Brain microvascular endothelial cell (primary cell): ENCODE measurements around the gene DLG5.

ENCODE experiments used
- DNase-seq: peaks from one replicate; pipeline ENCODE4 v3.0.0-alpha.2; 2020
- H3K27ac ChIP-seq: fragments of 250-450 bp; sonication (Bioruptor Pico); 2 replicates; pipeline ENCODE4 v1.5.1; 2020; ENCODE audit warnings: mild to moderate bottlenecking, moderate library complexity
- H3K27me3 ChIP-seq: fragments of 250-450 bp; sonication (Bioruptor Pico); replicated peaks from 2 replicates; pipeline ENCODE4 v1.5.1; 2020; ENCODE audit warnings: mild to moderate bottlenecking
- H3K36me3 ChIP-seq: fragments of 250-450 bp; sonication (Bioruptor Pico); replicated peaks from 2 replicates; pipeline ENCODE4 v1.5.1; 2020; ENCODE audit warnings: mild to moderate bottlenecking
- H3K4me3 ChIP-seq: 2 replicates; pipeline ENCODE4 v1.5.1; 2011; ENCODE audit warnings: low read depth, mild to moderate bottlenecking, control low read depth, low read length, moderate library complexity
- CTCF ChIP-seq: IDR thresholded peaks from 2 replicates; pipeline ENCODE4 v1.5.1; 2011; ENCODE audit warnings: low read depth, mild to moderate bottlenecking, moderate library complexity, low read length, control low read depth, inconsistent platforms; ENCODE audit errors: missing control alignments
- in situ Hi-C: cut with HindIII; loops from 2 replicates; pipeline ENCODE4 v1.10.0; 2017; ENCODE audit warnings: low sequenced_read_pairs, low pct_ligation_motif_present

DLG5 gene

GRCh38 chr10:77746047-77746707, 180.4 kb downstream of the DLG5 start:
- H3K27ac ChIP-seq, result no peak overlapping the region
- H3K36me3 ChIP-seq, result no peaks in the 10 kb centered on the region
- DNase-seq, result peak; percentile 83
- no peak overlapping the region for H3K4me3 ChIP-seq
- no peaks in the 10 kb centered on the region for H3K27me3 ChIP-seq
- in situ Hi-C loops, result no loop called here
- TF ChIP-seq CTCF, result no peak

- no peaks in the 10 kb centered on the region for H3K36me3 ChIP-seq
- H3K27me3 ChIP-seq, result no peaks in the 10 kb centered on the region
- H3K27ac ChIP-seq, result no peak overlapping the region
- TF ChIP-seq CTCF, result no peak
- in situ Hi-C loops, result no loop called here
- DNase-seq, result no peak
- no peak overlapping the region for H3K4me3 ChIP-seq
Measured at GRCh38 chr10:77744245-77744644, 182.3 kb downstream of the DLG5 start.

- Histone ChIP-seq H3K27me3 (no peaks in the 10 kb centered on the region), H3K4me3 (no peak overlapping the region), H3K27ac (no peak overlapping the region), H3K36me3 (no peaks in the 10 kb centered on the region)
- in situ Hi-C loops, result no loop called here
- TF ChIP-seq CTCF, result no peak
- no peak for DNase-seq
Measured at GRCh38 chr10:77742172-77742571, 184.4 kb downstream of the DLG5 start.

GRCh38 chr10:77741746-77742145, 184.8 kb downstream of the DLG5 start:
- in situ Hi-C loops, result no loop called here
- no peak for DNase-seq
- Histone ChIP-seq H3K36me3 (no peaks in the 10 kb centered on the region), H3K4me3 (no peak overlapping the region), H3K27me3 (no peaks in the 10 kb centered on the region), H3K27ac (no peak overlapping the region)
- no peak for TF ChIP-seq CTCF
